ENCODE data around the gene GEMIN7.
"Not testable (repeated sequence)": the region's sequence is repeated elsewhere in the genome, so short reads cannot be mapped to it uniquely, and the experiment has no call there.

Gene GEMIN7

GRCh38 chr19:45091031-45091923 is 12.2 kb downstream of the GEMIN7 start:
- DNase-seq: peak; percentile 98

GRCh38 chr19:45092747-45093678 is 14.0 kb downstream of the GEMIN7 start, which contains the start of gene PPP1R37:
PPP1R37 (plus strand) TSS chr19:45093179; CDS start chr19:45093326, 147 bp downstream.
- DNase-seq: peak; percentile 97

- no peak for DNase-seq
Measured at GRCh38 chr19:45094137-45094536, 15.1 kb downstream of the GEMIN7 start.

- no peak for DNase-seq
Measured at GRCh38 chr19:45094707-45095106, 15.6 kb downstream of the GEMIN7 start.

GRCh38 chr19:45095496-45096413 is 16.7 kb downstream of the GEMIN7 start:
- no peak for DNase-seq

- DNase-seq: no peak
Measured at GRCh38 chr19:45096700-45097099, 17.6 kb downstream of the GEMIN7 start.

GRCh38 chr19:45097450-45097775 is 18.4 kb downstream of the GEMIN7 start:
- DNase-seq: no peak

- no peak for DNase-seq
Measured at GRCh38 chr19:45097776-45098520, 18.9 kb downstream of the GEMIN7 start.

- DNase-seq: no peak
Measured at GRCh38 chr19:45098521-45099466, 19.7 kb downstream of the GEMIN7 start.

GRCh38 chr19:45099467-45100191 is 20.6 kb downstream of the GEMIN7 start:
- no peak for DNase-seq

GRCh38 chr19:45100201-45100600 is 21.1 kb downstream of the GEMIN7 start:
- no peak for DNase-seq

GRCh38 chr19:45100846-45101252 is 21.8 kb downstream of the GEMIN7 start:
- no peak for DNase-seq

- no peak for DNase-seq
Measured at GRCh38 chr19:45101806-45102205, 22.7 kb downstream of the GEMIN7 start.

- DNase-seq: no peak
Measured at GRCh38 chr19:45102481-45102880, 23.4 kb downstream of the GEMIN7 start.

GRCh38 chr19:45103156-45103507 is 24.1 kb downstream of the GEMIN7 start:
- DNase-seq: peak; percentile 44

GRCh38 chr19:45103508-45104319 is 24.7 kb downstream of the GEMIN7 start:
- no peak for DNase-seq

GRCh38 chr19:45104658-45105349 is 25.7 kb downstream of the GEMIN7 start:
- no peak for DNase-seq

GRCh38 chr19:45106363-45106762 is 27.3 kb downstream of the GEMIN7 start:
- not testable (repeated sequence) for DNase-seq
